AG04449 (cell line): ENCODE measurements around the gene GABBR2.

Experiments
- CTCF ChIA-PET: fragments of 350-600 bp; formaldehyde crosslinking; extraction: SDS; loops from one replicate; lab custom pipeline; 2021; ENCODE audit warnings: antibody characterized with exemption; lab: Yijun Ruan, JAX
- POLR2A ChIA-PET: fragments of 400-600, 350-600 bp; formaldehyde crosslinking; extraction: SDS; loops from one replicate; lab custom pipeline; 2020; ENCODE audit warnings: antibody characterized with exemption, inconsistent platforms; lab: Yijun Ruan, JAX
- DNase-seq: peaks from one replicate; pipeline ENCODE4 v3.0.0-alpha.2; 2010; ENCODE audit warnings: low read depth, low spot score
- H3K4me3 ChIP-seq: 2 replicates; pipeline ENCODE4 v1.5.1; 2011; ENCODE audit warnings: low read depth, mild to moderate bottlenecking, control low read depth, low read length
- CTCF ChIP-seq: IDR thresholded peaks from one replicate; pipeline ENCODE4 v1.5.1; 2011; ENCODE audit warnings: mild to moderate bottlenecking, moderate library complexity, low read length, control low read depth, inconsistent platforms; ENCODE audit not compliant: insufficient read depth; ENCODE audit errors: missing control alignments

Gene GABBR2

DNA sequence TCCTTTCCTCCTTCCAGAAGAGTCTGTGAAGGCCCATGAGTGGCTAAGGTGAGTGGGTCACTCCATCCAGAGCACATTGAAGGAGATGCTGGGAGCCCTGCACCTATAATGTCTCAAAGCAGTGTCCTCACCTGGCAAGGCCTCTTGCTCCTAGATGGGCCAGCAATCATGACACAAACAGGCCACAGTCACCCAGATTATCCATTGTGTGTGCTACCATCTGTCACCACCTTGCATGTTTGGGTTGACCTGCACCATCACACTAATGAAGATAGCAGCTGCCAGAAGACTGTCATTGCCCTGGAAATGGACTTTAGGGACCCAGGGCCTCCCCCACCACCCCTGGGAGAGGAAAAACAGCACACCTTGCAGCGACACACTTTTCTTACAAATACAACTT is 69.6 kb downstream of the GABBR2 start:
- no peak overlapping the region for H3K4me3 ChIP-seq
- POLR2A ChIA-PET: no interaction called here
- CTCF ChIA-PET: no interaction called here
- no peak for TF ChIP-seq CTCF
- no peak for DNase-seq

DNA sequence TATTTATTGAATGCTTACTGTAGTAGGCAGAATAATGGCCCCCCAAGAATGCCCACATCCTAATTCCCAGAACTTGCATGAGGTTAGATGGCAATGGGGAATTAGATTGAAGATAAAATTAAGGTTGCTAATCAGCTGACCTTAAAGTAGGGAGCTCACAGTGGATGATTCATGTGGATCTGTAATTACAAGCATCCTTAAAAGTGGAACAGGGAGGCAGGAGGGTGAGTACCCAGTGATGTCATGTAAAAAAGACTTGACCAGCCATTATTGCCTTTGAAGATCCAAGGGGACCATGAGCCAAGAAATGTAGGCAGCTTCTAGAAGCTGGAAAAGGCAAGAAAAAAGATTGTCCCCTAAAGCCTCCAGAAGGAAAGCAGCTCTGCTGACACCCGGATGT is 71.4 kb downstream of the GABBR2 start:
- ChIA-PET POLR2A (no interaction called here), CTCF (no interaction called here)
- TF ChIP-seq CTCF: no peak
- no peak overlapping the region for H3K4me3 ChIP-seq
- DNase-seq: no peak

DNA sequence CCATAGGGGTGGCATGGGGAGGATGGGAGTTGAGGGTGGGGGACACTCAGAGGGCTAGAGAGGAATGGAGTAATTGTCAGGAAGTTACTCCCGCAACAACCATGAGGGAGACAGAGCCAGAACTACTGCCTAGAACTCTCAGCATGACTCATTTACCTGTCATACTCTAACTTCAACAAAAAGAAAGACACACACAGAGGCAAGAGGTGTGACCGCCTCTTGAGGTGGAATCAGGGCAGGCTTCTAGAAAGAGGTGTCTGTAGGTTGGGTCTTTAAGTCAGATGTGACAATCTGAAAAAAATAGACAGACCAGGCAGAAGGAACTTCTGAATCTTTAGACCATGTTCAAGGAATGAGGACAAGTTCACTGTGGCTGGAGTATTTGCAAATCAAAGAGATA is 73.4 kb downstream of the GABBR2 start:
- no peak overlapping the region for H3K4me3 ChIP-seq
- no peak for DNase-seq
- ChIA-PET POLR2A (no interaction called here), CTCF (no interaction called here)
- TF ChIP-seq CTCF: no peak

DNA sequence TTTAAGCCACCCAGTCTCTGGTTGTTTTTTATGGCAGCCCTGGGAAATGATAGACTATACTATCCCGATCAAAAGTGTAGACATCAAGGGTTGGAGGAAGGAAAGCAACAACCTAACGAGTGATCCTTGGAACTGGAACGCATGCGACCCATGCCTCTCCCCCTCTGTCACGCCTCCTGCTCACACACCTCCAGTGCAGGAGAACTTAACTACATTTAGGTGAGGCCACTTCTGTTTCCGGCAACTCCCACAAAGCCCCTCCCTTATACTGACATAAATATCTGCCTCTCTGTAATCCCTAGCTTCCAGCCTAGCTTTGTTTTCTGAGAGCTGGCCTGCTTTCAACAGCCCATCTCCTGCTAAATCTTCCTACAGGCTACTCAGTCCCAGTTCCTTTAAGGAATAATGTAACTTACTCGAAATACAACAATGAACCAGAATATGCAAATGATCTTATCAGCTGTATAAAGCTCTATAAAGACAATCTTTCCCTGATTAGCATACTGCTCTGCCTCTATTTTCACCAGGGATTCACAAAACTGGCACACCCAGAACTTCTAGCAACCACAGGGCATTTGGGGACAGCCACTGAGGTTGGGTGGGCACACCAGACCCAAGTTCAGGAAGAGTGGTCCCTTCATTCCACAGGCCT is 73.9 kb downstream of the GABBR2 start:
- ChIA-PET CTCF (no interaction called here), POLR2A (no interaction called here)
- no peak for DNase-seq
- no peak overlapping the region for H3K4me3 ChIP-seq
- TF ChIP-seq CTCF: no peak

DNA sequence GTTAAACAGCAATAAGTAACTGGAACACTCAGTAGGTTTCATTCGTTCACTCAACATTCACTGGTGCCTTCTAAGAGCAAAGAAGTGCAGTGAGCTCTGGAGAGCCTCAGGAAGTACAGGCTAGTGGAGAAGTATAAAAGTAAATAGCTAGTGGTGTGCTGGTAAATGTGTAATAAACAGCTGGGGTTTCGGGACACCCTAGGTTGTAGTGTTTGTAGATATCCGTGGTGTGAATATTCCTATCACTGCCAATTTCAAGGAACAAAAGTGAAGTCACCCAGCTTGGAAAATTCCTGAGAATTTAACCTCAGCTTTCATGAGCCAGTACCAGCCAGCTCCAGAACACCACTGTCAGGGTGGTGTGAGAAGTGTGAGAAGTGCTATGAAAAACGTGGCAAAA is 75.9 kb downstream of the GABBR2 start:
- DNase-seq: no peak
- CTCF ChIA-PET: no interaction called here

DNA sequence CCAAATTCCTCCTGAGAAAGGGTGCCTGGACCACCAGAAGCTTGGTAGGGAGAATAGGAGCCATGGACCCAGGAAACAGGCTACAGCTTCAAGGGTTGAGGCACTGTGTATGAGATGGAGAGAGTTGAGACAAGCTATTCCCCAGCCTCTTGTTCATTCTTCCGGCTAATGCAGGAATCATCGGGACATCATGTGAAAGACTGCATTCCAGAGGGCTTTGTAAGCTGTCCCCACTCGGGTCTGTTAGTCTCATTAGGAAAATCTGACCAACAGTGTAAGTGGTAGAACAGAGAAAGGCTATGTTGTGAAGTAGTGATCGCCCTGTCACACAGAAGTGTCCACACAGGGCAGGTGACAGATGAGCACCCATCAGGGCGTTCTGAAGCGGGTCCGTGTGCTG is 81.4 kb downstream of the GABBR2 start:
- no peak overlapping the region for H3K4me3 ChIP-seq
- POLR2A ChIA-PET: no interaction called here
- DNase-seq: no peak
- CTCF ChIA-PET: interaction anchor here (0.7 to 1.5 kb wide), 7 partner anchors 10 to 312 kb away, joined by 3 to 5 read pairs (median 3); no protein-coding TSS in a partner anchor
- TF ChIP-seq CTCF: no peak

More for the DNA sequence above, 75.9 kb downstream of the GABBR2 start:
- POLR2A ChIA-PET: no interaction called here
- no peak for TF ChIP-seq CTCF
- H3K4me3 ChIP-seq: no peak overlapping the region
